Activated CD8-positive, alpha-beta T cell treated with anti-CD3 and anti-CD28 coated beads for 36 hours (primary cell): Measurements from ENCODE around the gene SARM1. TPM values are rescaled to one million over a fixed set of nuclear protein-coding genes. Genes with fewer than 3 reads are reported as not detected.

ENCODE experiments used
- ATAC-seq: fragments of 200-7000 bp; cut with Tn5 transposase; one replicate; pipeline ENCODE4 v1.10.0; 2021; ENCODE audit warnings: mild to moderate bottlenecking, moderate library complexity
- CTCF ChIA-PET: fragments of 350-600 bp; sonication (Branson Sonifier 250); formaldehyde crosslinking; loops from one replicate; lab custom pipeline; 2021; ENCODE audit warnings: antibody characterized with exemption; lab: Charles Lee
- POLR2A ChIA-PET: fragments of 350-600 bp; sonication (Branson Sonifier 250); formaldehyde crosslinking; loops from one replicate; lab custom pipeline; 2021; ENCODE audit warnings: antibody characterized with exemption; lab: Charles Lee
- DNase-seq: peaks from one replicate; pipeline ENCODE4 v3.0.0-alpha.2; 2020
- H3K27ac Mint-ChIP-seq: one replicate; pipeline ENCODE4 v1.8.0; 2021; ENCODE audit warnings: mild to moderate bottlenecking, mixed read lengths
- H3K27me3 Mint-ChIP-seq: one replicate; pipeline ENCODE4 v1.8.0; 2021; ENCODE audit warnings: mixed read lengths
- H3K36me3 Mint-ChIP-seq: one replicate; pipeline ENCODE4 v1.8.0; 2021; ENCODE audit warnings: low read depth, mixed read lengths
- H3K4me1 Mint-ChIP-seq: one replicate; pipeline ENCODE4 v1.8.0; 2021; ENCODE audit warnings: low read depth, mixed read lengths
- H3K4me3 Mint-ChIP-seq: one replicate; pipeline ENCODE4 v1.8.0; 2021; ENCODE audit warnings: mild to moderate bottlenecking, moderate library complexity, mixed read lengths
- H3K9me3 Mint-ChIP-seq: one replicate; pipeline ENCODE4 v1.8.0; 2021; ENCODE audit warnings: mixed read lengths
- CTCF ChIP-seq: fragments of 200-600 bp; IDR thresholded peaks from one replicate; pipeline ENCODE4 v1.8.0; 2022; ENCODE audit warnings: antibody characterized with exemption, mild to moderate bottlenecking
- intact Hi-C: fragments of 100-400 bp; cut with micrococcal nuclease; formaldehyde crosslinking; loops from one replicate; pipeline ENCODE4 v1.10.0; 2022
- total RNA-seq, 2 experiments: library from RNA; stranded (reverse); gene quantifications; one replicate each; pipeline ENCODE4 v1.2.3, GENCODE V29; 2021

The SARM1 gene
- total RNA-seq, 2 experiments from 2014 or later, result 16.7 to 19.8 TPM

GRCh38 chr17:28397687-28398279 lies 26.3 kb downstream of the SARM1 start:
- no peak for DNase-seq
- no peaks in the 10 kb centered on the region for H3K4me1 Mint-ChIP-seq
- ATAC-seq, result no peak
- ChIA-PET CTCF (interaction anchor here (1.1 kb wide), 1 partner anchor 12 kb away, joined by 6 read pairs; no protein-coding TSS in a partner anchor), POLR2A (interaction anchor here (1.9 to 2.0 kb wide), 2 partner anchors 9 to 12 kb away, joined by 5 to 6 read pairs; partner anchors contain the start of gene SLC46A1)
- H3K27ac Mint-ChIP-seq, result no peak overlapping the region
- no peak for TF ChIP-seq CTCF
- no peak overlapping the region for H3K4me3 Mint-ChIP-seq
- H3K27me3 Mint-ChIP-seq, result no peaks in the 10 kb centered on the region
- H3K36me3 Mint-ChIP-seq, result peaks cover 12% of the 10 kb centered on the region
- intact Hi-C loops, result no loop called here
- H3K9me3 Mint-ChIP-seq, result no peaks in the 10 kb centered on the region

GRCh38 chr17:28398280-28398981 lies 26.9 kb downstream of the SARM1 start:
- ChIA-PET POLR2A (interaction anchor here (1.4 to 2.0 kb wide), 2 partner anchors 11 to 68 kb away, joined by 3 to 6 read pairs; no protein-coding TSS in a partner anchor), CTCF (interaction anchor here (1.1 kb wide), 1 partner anchor 12 kb away, joined by 6 read pairs; no protein-coding TSS in a partner anchor)
- Mint-ChIP-seq H3K27ac (no peak overlapping the region), H3K4me1 (no peaks in the 10 kb centered on the region), H3K36me3 (peaks cover 12% of the 10 kb centered on the region), H3K9me3 (no peaks in the 10 kb centered on the region), H3K4me3 (no peak overlapping the region), H3K27me3 (no peaks in the 10 kb centered on the region)
- no peak for DNase-seq
- TF ChIP-seq CTCF, result no peak
- intact Hi-C loops, result no loop called here
- no peak for ATAC-seq

- no peak for DNase-seq
- peaks cover 4% of the 10 kb centered on the region for H3K36me3 Mint-ChIP-seq
- no peak for ATAC-seq
- POLR2A ChIA-PET, result interaction anchor here (0.6 to 2.0 kb wide), 5 partner anchors 10 to 70 kb away, joined by 3 to 6 read pairs (median 4); no protein-coding TSS in a partner anchor
- no peak overlapping the region for H3K27ac Mint-ChIP-seq
- H3K9me3 Mint-ChIP-seq, result no peaks in the 10 kb centered on the region
- no peak for TF ChIP-seq CTCF
- no peak overlapping the region for H3K4me3 Mint-ChIP-seq
- intact Hi-C loops, result no loop called here
- no peaks in the 10 kb centered on the region for H3K27me3 Mint-ChIP-seq
- no peaks in the 10 kb centered on the region for H3K4me1 Mint-ChIP-seq
- CTCF ChIA-PET, result interaction anchor here (0.8 to 1.3 kb wide), 2 partner anchors 10 to 17 kb away, joined by 3 to 4 read pairs; no protein-coding TSS in a partner anchor
These were observed 28.3 kb downstream of the SARM1 start for GRCh38 chr17:28399808-28400207.

- H3K9me3 Mint-ChIP-seq, result no peaks in the 10 kb centered on the region
- no peaks in the 10 kb centered on the region for H3K27me3 Mint-ChIP-seq
- intact Hi-C loops, result no loop called here
- POLR2A ChIA-PET, result no interaction called here
- H3K4me1 Mint-ChIP-seq, result peaks cover 2% of the 10 kb centered on the region
- no peak overlapping the region for H3K27ac Mint-ChIP-seq
- DNase-seq, result no peak
- H3K4me3 Mint-ChIP-seq, result no peak overlapping the region
- ATAC-seq, result no peak
- peaks cover 3% of the 10 kb centered on the region for H3K36me3 Mint-ChIP-seq
- no peak for TF ChIP-seq CTCF
- CTCF ChIA-PET, result interaction anchor here (1.4 kb wide), 1 partner anchor 9 kb away, joined by 5 read pairs; no protein-coding TSS in a partner anchor
These were observed 30.7 kb downstream of the SARM1 start for GRCh38 chr17:28402224-28402630.

DNA sequence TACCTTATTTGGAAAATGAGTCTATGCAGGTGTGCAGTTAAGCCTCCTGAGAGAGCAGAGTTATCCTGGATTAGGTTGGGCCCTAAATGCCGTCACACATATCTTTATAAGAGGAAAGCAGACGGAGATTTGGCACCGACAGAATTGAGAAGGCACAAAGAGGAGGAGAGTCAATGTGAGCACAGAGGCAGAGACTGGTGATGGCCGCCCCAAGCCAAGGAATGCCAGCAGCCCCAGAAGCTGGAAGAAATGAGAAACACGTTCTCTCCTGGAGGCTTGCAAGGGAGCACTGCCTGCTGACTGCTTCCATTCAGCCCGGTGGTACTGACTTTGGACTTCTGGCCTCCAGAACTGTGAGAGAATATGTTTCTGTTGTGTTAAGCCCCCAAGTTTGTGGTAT lies 31.4 kb downstream of the SARM1 start:
- Mint-ChIP-seq H3K36me3 (peaks cover 2% of the 10 kb centered on the region), H3K27ac (no peak overlapping the region), H3K9me3 (no peaks in the 10 kb centered on the region), H3K27me3 (no peaks in the 10 kb centered on the region), H3K4me1 (peaks cover 2% of the 10 kb centered on the region), H3K4me3 (no peak overlapping the region)
- intact Hi-C loops, result no loop called here
- TF ChIP-seq CTCF, result no peak
- DNase-seq (no peak), ATAC-seq (no peak)
- POLR2A ChIA-PET, result no interaction called here
- CTCF ChIA-PET, result no interaction called here
